HG03103 (cell line): Measurements from ENCODE around the gene RFX8.
"Not testable (repeated sequence)": the region's sequence is repeated elsewhere in the genome, so short reads cannot be mapped to it uniquely, and the experiment has no call there.

Experiments
- ATAC-seq: cut with Tn5 transposase; IDR thresholded peaks from one replicate; pipeline ENCODE4 v1.9.1; 2021; ENCODE audit warnings: low read depth; ENCODE audit not compliant: unreplicated experiment

Gene RFX8

GRCh38 chr2:101442667-101443061, 32.2 kb downstream of the RFX8 start:
- no peak for ATAC-seq

DNA sequence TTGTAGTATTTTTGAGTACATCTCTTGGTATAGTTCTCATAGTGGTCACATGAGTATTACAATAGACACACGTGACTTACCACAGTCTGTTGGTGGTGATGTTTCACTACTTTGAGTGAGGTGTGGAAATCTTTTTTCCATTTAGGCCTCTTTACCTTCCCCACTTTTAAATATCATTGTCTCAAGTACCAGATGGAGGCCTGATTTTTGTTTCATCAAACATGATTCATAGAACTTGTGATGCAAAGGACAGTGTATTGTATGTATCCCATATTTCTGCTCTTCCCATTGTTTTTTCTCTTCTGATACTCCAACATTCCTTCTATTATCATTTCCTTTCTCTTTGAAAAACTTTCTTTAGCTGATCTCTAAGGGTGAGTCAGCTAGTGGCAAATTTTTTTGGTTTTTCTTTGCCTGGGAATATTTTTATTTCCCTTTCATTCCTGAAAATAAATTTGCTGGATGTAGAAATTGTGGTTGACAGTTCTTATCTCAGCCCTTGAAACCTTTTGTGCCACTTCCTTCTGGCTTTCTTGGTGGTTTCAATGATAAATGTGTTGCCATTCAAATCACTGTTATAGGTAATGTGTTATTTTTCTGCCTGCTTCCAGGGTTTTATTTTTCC, 32.8 kb downstream of the RFX8 start:
- no peak for ATAC-seq

DNA sequence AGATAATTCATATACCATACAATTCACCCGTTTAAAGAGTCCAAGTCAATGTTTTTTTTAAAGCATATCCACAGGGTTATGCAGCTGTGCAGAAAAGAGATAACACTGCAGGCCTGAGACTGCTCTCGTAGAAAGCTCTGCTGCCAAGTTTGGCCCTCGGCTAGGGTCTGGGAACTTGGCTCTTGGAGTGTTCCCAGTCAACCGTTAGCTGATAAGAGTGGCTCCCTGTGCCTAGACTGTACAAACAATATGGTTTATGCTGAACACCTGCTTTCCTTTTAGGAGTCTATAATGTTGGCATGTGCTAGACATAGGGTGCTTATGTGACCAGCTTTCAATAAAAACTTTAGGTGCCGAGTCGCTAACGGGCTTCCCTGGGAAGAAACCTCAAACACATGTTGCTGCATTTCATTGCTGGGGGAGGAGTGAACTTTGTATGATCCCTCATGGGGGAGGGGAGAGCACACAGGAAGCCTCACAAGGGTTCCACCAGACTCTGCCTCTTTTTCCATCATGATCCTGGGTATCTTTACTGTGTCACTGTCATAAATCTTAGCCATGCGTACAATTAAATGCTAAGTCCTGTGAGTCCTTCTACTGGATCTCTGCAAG, 34.7 kb downstream of the RFX8 start:
- no peak for ATAC-seq

- ATAC-seq: no peak
These were observed 35.2 kb downstream of the RFX8 start for GRCh38 chr2:101439716-101440115.

DNA sequence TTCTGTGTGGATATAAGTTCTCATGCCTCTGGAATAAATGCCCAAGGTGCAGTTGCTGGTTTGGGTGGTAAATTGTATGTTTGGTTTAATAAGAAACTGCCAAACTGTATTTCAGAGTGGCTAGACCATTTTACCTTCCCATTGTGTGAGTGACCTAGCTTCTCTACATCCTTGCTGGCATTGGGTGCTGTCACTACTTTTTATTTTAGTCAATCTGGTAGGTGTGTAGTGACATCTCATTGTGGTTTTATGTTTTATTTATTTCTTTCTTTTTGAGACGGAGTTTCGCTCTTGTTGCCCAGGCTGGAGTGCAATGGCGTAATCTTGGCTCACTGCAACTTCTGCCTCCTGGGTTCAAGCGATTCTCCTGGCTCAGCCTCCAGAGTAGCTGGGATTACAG, 36.4 kb downstream of the RFX8 start:
- not testable (repeated sequence) for ATAC-seq

- ATAC-seq: no peak
These were observed 39.7 kb downstream of the RFX8 start for GRCh38 chr2:101435001-101435862.

GRCh38 chr2:101433465-101433864, 41.4 kb downstream of the RFX8 start:
- ATAC-seq: no peak

GRCh38 chr2:101432411-101433181, 42.3 kb downstream of the RFX8 start:
- ATAC-seq: no peak

- no peak for ATAC-seq
These were observed 43.4 kb downstream of the RFX8 start for GRCh38 chr2:101431486-101431885.

GRCh38 chr2:101430156-101430555, 44.8 kb downstream of the RFX8 start:
- no peak for ATAC-seq

DNA sequence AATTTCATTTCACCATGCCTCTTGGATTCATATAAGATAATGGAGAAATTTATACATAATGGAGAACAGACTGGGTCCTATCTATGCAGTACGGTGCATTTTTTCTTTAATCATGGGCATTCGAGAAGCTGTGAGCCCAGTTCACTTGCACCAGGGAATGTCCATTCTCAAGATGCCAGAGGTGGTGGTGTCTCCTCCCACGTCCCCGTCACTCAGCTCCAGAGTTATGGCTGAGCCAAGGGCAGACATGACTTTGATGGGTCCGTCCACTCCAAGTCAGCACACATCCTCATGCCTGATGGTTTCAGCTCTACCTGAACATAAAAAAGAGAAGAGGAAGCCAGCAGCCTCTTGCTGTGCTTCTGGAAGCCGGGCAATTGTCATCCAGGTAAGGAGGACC, 45.5 kb downstream of the RFX8 start:
- ATAC-seq: no peak

GRCh38 chr2:101428422-101429176, 46.3 kb downstream of the RFX8 start:
- ATAC-seq: no peak

- ATAC-seq: no peak
These were observed 47.2 kb downstream of the RFX8 start for GRCh38 chr2:101427743-101428142.

DNA sequence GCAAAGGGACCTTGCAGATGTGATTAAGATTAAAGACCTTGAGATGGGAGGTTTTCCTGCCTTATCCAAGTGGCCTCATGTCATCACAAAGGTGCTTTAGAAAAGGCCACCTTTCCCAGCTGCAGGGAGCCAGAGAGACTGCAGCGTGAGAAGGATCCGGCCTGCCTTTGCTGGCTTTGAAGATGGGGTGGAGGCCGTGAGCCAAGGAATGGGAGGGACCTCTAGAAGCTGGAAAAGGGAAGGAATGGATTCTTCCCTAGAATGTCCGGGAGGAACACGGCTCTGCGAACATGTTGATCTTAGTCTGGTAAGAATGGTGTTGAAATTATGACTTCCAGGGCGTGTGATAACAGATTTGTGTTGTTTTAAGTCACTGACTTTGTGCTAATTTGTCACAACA, 47.7 kb downstream of the RFX8 start:
- no peak for ATAC-seq

GRCh38 chr2:101426822-101427221, 48.1 kb downstream of the RFX8 start:
- no peak for ATAC-seq

GRCh38 chr2:101420623-101421022, 54.3 kb downstream of the RFX8 start:
- no peak for ATAC-seq

DNA sequence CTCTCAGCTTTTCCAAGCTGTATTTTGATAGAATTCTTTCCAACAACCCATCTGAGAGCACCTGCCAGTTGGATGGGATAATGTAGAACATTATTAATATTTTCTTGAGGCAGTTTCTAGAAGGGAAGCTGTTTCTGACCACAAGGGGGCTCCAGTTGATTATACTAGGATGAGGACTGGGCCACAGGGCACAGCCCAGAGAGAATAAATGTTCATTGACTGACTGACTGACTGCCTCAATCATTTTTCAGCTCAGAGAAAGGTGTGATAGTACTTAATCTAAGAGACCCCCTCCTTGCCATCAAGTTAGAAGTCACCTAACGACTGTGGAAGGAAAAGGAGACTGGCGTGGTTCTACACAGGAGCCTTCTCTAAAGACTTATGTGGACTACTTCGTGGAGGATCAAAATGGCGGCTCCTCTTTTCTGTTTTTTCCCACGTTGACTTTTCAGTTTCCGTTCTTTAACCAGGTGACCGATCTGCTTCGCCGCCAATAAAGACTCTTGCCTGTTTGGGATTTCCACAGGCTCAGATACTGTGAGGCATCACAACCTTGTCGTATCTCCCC, 55.7 kb downstream of the RFX8 start:
- ATAC-seq: no peak

GRCh38 chr2:101418460-101419095, 56.3 kb downstream of the RFX8 start:
- no peak for ATAC-seq

DNA sequence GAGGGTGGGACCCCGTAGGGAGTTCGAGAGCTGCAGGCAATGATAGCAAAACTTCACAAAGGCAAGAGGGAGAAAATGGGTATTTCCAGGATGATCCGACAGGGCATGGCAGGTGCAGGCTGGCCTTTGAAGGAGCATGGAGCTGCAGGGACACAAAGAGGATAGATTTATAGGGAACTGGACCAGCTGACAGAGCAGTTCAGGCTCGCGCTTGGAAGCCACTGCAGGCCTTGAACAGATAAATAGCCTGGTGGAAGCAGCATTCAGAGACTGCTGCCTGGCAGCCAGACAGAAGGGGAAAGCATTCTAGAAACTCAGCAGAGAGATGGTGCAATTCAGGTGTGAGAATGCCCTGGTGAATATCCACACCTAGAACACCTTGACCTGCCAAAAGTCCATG, 58.3 kb downstream of the RFX8 start:
- no peak for ATAC-seq
